ENCODE measurements around the gene SMC3.

DNA sequence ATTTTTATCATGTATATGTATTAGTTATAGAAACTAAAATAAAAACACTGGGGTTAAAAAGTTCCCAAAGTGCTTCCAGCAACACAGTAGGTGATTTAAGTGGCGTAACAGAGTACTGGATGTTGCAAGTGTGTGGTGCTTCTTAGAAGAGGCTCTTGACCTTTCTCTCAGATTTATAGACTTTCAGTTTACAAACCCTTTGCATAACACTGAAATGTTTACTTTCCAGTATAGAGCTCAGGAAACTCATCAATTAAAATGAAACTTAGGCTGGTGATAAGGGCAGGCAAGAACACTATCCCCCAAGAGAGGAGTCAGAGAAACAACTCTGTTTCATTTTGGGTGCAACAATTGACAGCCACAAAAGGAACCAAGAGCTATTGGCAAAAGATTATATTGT, 27.5 kb upstream of the SMC3 start:
- TF ChIP-seq, protein P1, sequence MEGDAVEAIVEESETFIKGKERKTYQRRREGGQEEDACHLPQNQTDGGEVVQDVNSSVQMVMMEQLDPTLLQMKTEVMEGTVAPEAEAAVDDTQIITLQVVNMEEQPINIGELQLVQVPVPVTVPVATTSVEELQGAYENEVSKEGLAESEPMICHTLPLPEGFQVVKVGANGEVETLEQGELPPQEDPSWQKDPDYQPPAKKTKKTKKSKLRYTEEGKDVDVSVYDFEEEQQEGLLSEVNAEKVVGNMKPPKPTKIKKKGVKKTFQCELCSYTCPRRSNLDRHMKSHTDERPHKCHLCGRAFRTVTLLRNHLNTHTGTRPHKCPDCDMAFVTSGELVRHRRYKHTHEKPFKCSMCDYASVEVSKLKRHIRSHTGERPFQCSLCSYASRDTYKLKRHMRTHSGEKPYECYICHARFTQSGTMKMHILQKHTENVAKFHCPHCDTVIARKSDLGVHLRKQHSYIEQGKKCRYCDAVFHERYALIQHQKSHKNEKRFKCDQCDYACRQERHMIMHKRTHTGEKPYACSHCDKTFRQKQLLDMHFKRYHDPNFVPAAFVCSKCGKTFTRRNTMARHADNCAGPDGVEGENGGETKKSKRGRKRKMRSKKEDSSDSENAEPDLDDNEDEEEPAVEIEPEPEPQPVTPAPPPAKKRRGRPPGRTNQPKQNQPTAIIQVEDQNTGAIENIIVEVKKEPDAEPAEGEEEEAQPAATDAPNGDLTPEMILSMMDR (conservative IDR thresholded peaks at IDR 0.05; ENCODE audit: low read depth, low read length) = no peak
- no peak for TF ChIP-seq EZH2 (IDR thresholded peaks at IDR 0.05; ENCODE audit: low read length, unreplicated experiment)
